Keratinocyte (primary cell): ENCODE data around the gene PAPPA.

ENCODE experiments used
- CTCF ChIP-seq, 3 experiments: IDR thresholded peaks in 1 of 3; conservative IDR thresholded peaks in 1 of 3; optimal IDR thresholded peaks in 1 of 3; 2 replicates in 2 of 3; 3 replicates in 1 of 3; pipeline versions ENCODE3 to v1.5.1; 2011; ENCODE audit warnings: low read length in 3 of 3, mild to moderate bottlenecking in 3 of 3, moderate library complexity in 2 of 3, control low read depth in 1 of 3, inconsistent platforms in 1 of 3; ENCODE audit not compliant: insufficient read depth in 2 of 3; ENCODE audit errors: extremely low read depth in 1 of 3
- EZH2 ChIP-seq: IDR thresholded peaks from one replicate; pipeline ENCODE4 v1.6.1; 2012; ENCODE audit warnings: inconsistent platforms, mild to moderate bottlenecking, low read length, moderate library complexity

GRCh38 chr9:116319480-116319879, 165.9 kb downstream of the PAPPA start:
- TF ChIP-seq CTCF (optimal IDR thresholded peaks at IDR 0.05 in 1 of 3, IDR thresholded peaks at IDR 0.05 in 1 of 3, conservative IDR thresholded peaks at IDR 0.05 in 1 of 3; ENCODE audit: extremely low read depth in 1 of 3, insufficient read depth in 2 of 3, low read length in 3 of 3) (no peak), EZH2 (no peak)
